Right renal cortex interstitium (tissue), 3 donors: ENCODE measurements around the gene PRR5L. TPM values are rescaled to one million over a fixed set of nuclear protein-coding genes. Genes with fewer than 3 reads are reported as not detected.
"Not testable (repeated sequence)": the region's sequence is repeated elsewhere in the genome, so short reads cannot be mapped to it uniquely, and the experiment has no call there.

ENCODE experiments used
- DNase-seq, 3 donors: peaks; one replicate each; pipeline ENCODE4 v3.0.0-alpha.2; 2013; ENCODE audit warnings: low read depth in 3 of 3, low spot score in 2 of 3
- polyA plus RNA-seq, 3 donors: library from polyadenylated mRNA; unstranded; fragments of 120-200 nt; gene quantifications; one replicate each; pipeline ENCODE4 v1.2.1, GENCODE V29; 2013; ENCODE audit not compliant: insufficient read length in 3 of 3

PRR5L gene
- polyA plus RNA-seq, 3 donors, result 13.6 to 19.7 (median 15.7) TPM

GRCh38 chr11:36454941-36455631 is 159.0 kb downstream of the PRR5L start:
- no peak for DNase-seq

GRCh38 chr11:36455658-36456111 is 159.6 kb downstream of the PRR5L start:
- DNase-seq, result no peak

GRCh38 chr11:36456156-36456555 is 160.1 kb downstream of the PRR5L start:
- DNase-seq, result no peak

GRCh38 chr11:36458129-36458915 is 162.2 kb downstream of the PRR5L start:
- no peak for DNase-seq

- DNase-seq, result no peak
Measured at GRCh38 chr11:36459046-36459445, 163.0 kb downstream of the PRR5L start.

- no peak for DNase-seq
Measured at GRCh38 chr11:36460220-36460619, 164.1 kb downstream of the PRR5L start.

GRCh38 chr11:36462321-36462720 is 166.2 kb downstream of the PRR5L start:
- DNase-seq, result no peak

GRCh38 chr11:36463781-36464180 is 167.7 kb downstream of the PRR5L start:
- no peak for DNase-seq

GRCh38 chr11:36464720-36465119 is 168.6 kb downstream of the PRR5L start:
- DNase-seq, result no peak

GRCh38 chr11:36465449-36466163 is 169.5 kb downstream of the PRR5L start:
- no peak for DNase-seq

GRCh38 chr11:36467012-36467411 is 170.9 kb downstream of the PRR5L start:
- DNase-seq, result no peak

GRCh38 chr11:36467916-36468315 is 171.8 kb downstream of the PRR5L start:
- DNase-seq, result no peak

GRCh38 chr11:36469063-36469462 is 173.0 kb downstream of the PRR5L start:
- no peak for DNase-seq

GRCh38 chr11:36469881-36470802 is 174.1 kb downstream of the PRR5L start:
- DNase-seq, result no peak

- no peak for DNase-seq
Measured at GRCh38 chr11:36471577-36471976, 175.5 kb downstream of the PRR5L start.

GRCh38 chr11:36475192-36475591 is 179.1 kb downstream of the PRR5L start:
- DNase-seq, result no peak

- DNase-seq, result peak; percentile 34 to 49 (median 36)
Measured at GRCh38 chr11:36478700-36479329, 182.7 kb downstream of the PRR5L start.

GRCh38 chr11:36480833-36481232 is 184.7 kb downstream of the PRR5L start:
- no peak for DNase-seq

GRCh38 chr11:36483042-36483441 is 187.0 kb downstream of the PRR5L start:
- not testable (repeated sequence) for DNase-seq
